ENCODE data around the gene KISS1R.

GRCh38 chr19:887072-887471 lies 30.1 kb upstream of the KISS1R start:
- no peak for TF ChIP-seq POLR2A (IDR thresholded peaks at IDR 0.05; ENCODE audit: low read depth, low read length)
- TF ChIP-seq POLR2AphosphoS5 (IDR thresholded peaks at IDR 0.05; ENCODE audit: low read depth, low read length), result no peak
